GM18517 (cell line): ENCODE measurements around the gene AGO1.
A peak's percentile ranks its signal among the peaks of the same experiment; 100 is the strongest.

Experiments
- ATAC-seq: cut with Tn5 transposase; IDR thresholded peaks from one replicate; pipeline ENCODE4 v1.9.1; 2021; ENCODE audit warnings: mild to moderate bottlenecking, moderate library complexity; ENCODE audit not compliant: unreplicated experiment

The AGO1 gene

GRCh38 chr1:35882945-35883634 lies at the start of gene AGO1:
TSS of gene AGO1 (plus strand) at chr1:35883209. CDS start at chr1:35883422, 213 bp downstream.
- peak; percentile 82 for ATAC-seq

- no peak for ATAC-seq
These were observed 49.6 kb upstream of the AGO1 start for GRCh38 chr1:35833395-35833794.

GRCh38 chr1:35834218-35834617 lies 48.8 kb upstream of the AGO1 start:
- ATAC-seq = no peak

- ATAC-seq = no peak
These were observed 47.6 kb upstream of the AGO1 start for GRCh38 chr1:35835398-35835797.

GRCh38 chr1:35836734-35837133 lies 46.3 kb upstream of the AGO1 start:
- ATAC-seq = no peak

GRCh38 chr1:35838693-35839245 lies 44.2 kb upstream of the AGO1 start:
- ATAC-seq = no peak

GRCh38 chr1:35844826-35845225 lies 38.2 kb upstream of the AGO1 start:
- ATAC-seq = no peak

- no peak for ATAC-seq
These were observed 37.2 kb upstream of the AGO1 start for GRCh38 chr1:35845766-35846165.

GRCh38 chr1:35847935-35848565 lies 35.0 kb upstream of the AGO1 start:
- no peak for ATAC-seq

GRCh38 chr1:35850051-35850450 lies 33.0 kb upstream of the AGO1 start:
- no peak for ATAC-seq

- ATAC-seq = no peak
These were observed 32.3 kb upstream of the AGO1 start for GRCh38 chr1:35850716-35851115.

GRCh38 chr1:35851132-35851869 lies 31.7 kb upstream of the AGO1 start:
- ATAC-seq = no peak

- ATAC-seq = no peak
These were observed 30.8 kb upstream of the AGO1 start for GRCh38 chr1:35852241-35852640.

- no peak for ATAC-seq
These were observed 27.9 kb upstream of the AGO1 start for GRCh38 chr1:35854989-35855700.

GRCh38 chr1:35856964-35857363 lies 26.0 kb upstream of the AGO1 start:
- ATAC-seq = no peak

GRCh38 chr1:35857830-35858229 lies 25.2 kb upstream of the AGO1 start:
- no peak for ATAC-seq

- ATAC-seq = no peak
These were observed 22.3 kb upstream of the AGO1 start for GRCh38 chr1:35860696-35861095.

- ATAC-seq = no peak
These were observed 19.9 kb upstream of the AGO1 start for GRCh38 chr1:35863136-35863535.

- ATAC-seq = no peak
These were observed 19.0 kb upstream of the AGO1 start for GRCh38 chr1:35863881-35864625.

- no peak for ATAC-seq
These were observed 18.2 kb upstream of the AGO1 start for GRCh38 chr1:35864813-35865212.
